Neural progenitor cell (in vitro differentiated cells): ENCODE data around the gene KDM2B.
"Not testable (repeated sequence)": the region's sequence is repeated elsewhere in the genome, so short reads cannot be mapped to it uniquely, and the experiment has no call there.

Experiments used
- EZH2 ChIP-seq: fragments of 200-600 bp; sonication (generic); IDR thresholded peaks from 2 replicates; pipeline ENCODE4 v1.6.1; 2017; ENCODE audit warnings: antibody characterized with exemption, mild to moderate bottlenecking, moderate library complexity
- TF ChIP-seq, protein P1 (sequence below): fragments of 200-600 bp; sonication (generic); IDR thresholded peaks from 2 replicates; pipeline ENCODE4 v1.5.1; 2017; ENCODE audit warnings: antibody characterized with exemption, mild to moderate bottlenecking

DNA sequence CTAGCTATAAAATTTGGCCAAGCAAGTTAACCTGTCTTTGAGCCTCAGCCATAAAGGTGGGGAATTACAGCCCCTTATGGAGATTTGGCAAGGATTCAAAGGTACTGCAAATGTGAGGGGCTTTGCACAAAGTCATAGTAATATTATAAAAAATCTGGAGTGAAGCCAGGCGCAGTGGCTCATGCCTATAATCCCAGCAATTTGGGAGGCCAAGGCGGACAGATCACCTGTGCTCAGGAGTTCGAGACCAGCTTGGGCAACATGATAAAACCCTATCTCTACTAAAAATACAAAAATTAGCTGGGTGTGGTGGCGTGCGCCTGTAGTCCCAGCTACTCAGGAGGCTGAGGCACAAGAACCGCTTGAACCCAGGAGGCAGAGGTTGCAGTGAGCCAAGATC lies 4.1 kb upstream of the KDM2B start:
- TF ChIP-seq, protein P1, sequence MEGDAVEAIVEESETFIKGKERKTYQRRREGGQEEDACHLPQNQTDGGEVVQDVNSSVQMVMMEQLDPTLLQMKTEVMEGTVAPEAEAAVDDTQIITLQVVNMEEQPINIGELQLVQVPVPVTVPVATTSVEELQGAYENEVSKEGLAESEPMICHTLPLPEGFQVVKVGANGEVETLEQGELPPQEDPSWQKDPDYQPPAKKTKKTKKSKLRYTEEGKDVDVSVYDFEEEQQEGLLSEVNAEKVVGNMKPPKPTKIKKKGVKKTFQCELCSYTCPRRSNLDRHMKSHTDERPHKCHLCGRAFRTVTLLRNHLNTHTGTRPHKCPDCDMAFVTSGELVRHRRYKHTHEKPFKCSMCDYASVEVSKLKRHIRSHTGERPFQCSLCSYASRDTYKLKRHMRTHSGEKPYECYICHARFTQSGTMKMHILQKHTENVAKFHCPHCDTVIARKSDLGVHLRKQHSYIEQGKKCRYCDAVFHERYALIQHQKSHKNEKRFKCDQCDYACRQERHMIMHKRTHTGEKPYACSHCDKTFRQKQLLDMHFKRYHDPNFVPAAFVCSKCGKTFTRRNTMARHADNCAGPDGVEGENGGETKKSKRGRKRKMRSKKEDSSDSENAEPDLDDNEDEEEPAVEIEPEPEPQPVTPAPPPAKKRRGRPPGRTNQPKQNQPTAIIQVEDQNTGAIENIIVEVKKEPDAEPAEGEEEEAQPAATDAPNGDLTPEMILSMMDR: not testable (repeated sequence)
- not testable (repeated sequence) for TF ChIP-seq EZH2
